ENCODE data around the gene ARHGEF19. TPM values are rescaled to one million over a fixed set of nuclear protein-coding genes. Genes with fewer than 3 reads are reported as not detected.
A peak's percentile ranks its signal among the peaks of the same experiment; 100 is the strongest.

ARHGEF19 gene
- polyA plus RNA-seq, 1 experiment, result 11.6 TPM

DNA sequence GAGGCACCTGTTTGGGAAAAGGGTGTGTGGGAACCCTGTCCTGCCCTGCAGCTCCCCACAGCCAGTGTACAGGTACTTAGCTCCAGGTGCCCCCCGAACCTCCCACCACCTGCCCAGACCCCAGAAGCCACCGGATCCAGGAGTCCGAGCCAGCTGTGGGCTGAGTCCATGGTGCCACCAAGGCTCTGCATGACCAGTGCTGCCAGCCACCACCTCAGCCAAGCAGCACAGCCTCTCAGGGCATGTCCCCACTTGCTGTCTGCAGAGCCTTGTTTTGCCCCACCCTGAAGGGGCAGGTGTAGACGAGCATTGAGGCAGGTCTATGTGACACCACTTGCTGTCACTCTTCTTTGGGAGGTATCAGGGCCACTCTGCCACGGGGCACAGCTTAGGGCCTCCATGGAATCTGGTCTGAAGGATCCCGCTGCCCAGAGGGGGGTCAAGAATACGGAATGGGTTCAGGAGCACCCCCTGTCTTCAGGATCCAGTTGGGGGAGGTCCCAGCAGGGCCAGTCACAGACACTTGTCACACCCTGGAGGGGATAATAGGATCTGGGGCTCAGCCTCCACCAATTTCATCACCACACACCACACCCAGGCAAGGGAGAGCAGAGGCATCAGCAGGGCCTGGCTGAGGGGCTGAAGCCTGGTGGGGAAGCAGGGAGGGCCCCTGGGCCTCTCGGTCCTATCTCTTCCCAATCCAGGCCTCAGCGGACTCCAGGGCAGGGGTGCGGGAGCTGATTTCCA is 27.7 kb downstream of the ARHGEF19 start:
- no peak overlapping the region for H3K4me3 ChIP-seq (ENCODE audit: low read depth, low read length)
- CTCF ChIA-PET, result interaction anchor here (0.6 to 16.8 kb wide), 4 partner anchors 9 to 108 kb away, joined by 3 to 584 read pairs (median 4); partner anchors contain the start of gene FAM131C
- DNase-seq (ENCODE audit: low read depth), result no peak
- POLR2A ChIA-PET, result no interaction called here
- TF ChIP-seq, protein P1, sequence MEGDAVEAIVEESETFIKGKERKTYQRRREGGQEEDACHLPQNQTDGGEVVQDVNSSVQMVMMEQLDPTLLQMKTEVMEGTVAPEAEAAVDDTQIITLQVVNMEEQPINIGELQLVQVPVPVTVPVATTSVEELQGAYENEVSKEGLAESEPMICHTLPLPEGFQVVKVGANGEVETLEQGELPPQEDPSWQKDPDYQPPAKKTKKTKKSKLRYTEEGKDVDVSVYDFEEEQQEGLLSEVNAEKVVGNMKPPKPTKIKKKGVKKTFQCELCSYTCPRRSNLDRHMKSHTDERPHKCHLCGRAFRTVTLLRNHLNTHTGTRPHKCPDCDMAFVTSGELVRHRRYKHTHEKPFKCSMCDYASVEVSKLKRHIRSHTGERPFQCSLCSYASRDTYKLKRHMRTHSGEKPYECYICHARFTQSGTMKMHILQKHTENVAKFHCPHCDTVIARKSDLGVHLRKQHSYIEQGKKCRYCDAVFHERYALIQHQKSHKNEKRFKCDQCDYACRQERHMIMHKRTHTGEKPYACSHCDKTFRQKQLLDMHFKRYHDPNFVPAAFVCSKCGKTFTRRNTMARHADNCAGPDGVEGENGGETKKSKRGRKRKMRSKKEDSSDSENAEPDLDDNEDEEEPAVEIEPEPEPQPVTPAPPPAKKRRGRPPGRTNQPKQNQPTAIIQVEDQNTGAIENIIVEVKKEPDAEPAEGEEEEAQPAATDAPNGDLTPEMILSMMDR (IDR thresholded peaks at IDR 0.05; ENCODE audit: insufficient read depth, low read depth, low read length), result no peak
- no peaks in the 10 kb centered on the region for H3K36me3 ChIP-seq (ENCODE audit: control insufficient read depth, insufficient read depth, low read length)
- H3K27me3 ChIP-seq (ENCODE audit: control insufficient read depth, insufficient read depth, low read length), result no peaks in the 10 kb centered on the region

DNA sequence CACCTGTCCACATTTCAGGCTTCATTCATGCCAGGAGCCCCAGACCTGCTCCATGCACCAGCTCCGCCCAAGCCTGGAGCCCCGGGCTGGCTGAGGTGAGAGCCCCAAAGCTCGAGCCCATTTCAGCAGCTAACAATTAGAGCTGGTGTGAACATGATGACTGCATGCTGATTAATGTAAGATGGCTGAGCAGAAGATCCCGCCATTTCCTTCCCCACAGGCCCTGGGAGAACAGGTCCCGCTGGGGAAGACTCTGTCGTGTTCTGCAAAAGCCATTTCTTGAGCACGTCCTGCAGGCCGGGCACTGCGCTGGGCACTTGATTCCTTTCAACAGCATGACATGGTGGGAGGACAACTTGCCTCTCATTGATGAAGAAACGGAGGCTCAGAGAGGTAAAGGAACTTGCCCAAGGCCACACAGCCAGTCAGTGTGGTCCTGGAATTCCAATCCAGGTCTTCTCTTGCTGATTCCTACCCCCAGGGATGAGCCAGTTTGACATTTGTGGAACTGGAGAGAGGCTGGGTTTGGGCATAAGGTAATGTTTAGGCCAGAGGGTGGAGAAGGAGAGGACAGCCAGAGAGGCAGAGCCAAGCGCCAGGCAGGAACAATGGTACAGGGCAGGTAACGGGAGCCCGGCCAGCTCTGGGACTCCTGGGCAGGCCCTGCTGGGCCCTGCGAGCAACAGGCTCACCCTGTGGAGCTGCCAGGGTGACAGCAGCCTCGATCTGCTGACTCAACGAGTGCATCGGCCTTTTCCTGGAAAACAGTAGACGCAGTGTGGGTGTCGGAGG is 28.5 kb downstream of the ARHGEF19 start:
- TF ChIP-seq, protein P1 (IDR thresholded peaks at IDR 0.05; ENCODE audit: insufficient read depth, low read depth, low read length), result no peak
- ChIA-PET CTCF (interaction anchor here (0.6 to 16.8 kb wide), 4 partner anchors 18 to 107 kb away, joined by 3 to 584 read pairs (median 4); partner anchors contain the start of gene FAM131C), POLR2A (no interaction called here)
- H3K4me3 ChIP-seq (ENCODE audit: low read depth, low read length), result no peak overlapping the region
- no peaks in the 10 kb centered on the region for H3K27me3 ChIP-seq (ENCODE audit: control insufficient read depth, insufficient read depth, low read length)
- no peak for DNase-seq (ENCODE audit: low read depth)
- H3K36me3 ChIP-seq (ENCODE audit: control insufficient read depth, insufficient read depth, low read length), result no peaks in the 10 kb centered on the region

DNA sequence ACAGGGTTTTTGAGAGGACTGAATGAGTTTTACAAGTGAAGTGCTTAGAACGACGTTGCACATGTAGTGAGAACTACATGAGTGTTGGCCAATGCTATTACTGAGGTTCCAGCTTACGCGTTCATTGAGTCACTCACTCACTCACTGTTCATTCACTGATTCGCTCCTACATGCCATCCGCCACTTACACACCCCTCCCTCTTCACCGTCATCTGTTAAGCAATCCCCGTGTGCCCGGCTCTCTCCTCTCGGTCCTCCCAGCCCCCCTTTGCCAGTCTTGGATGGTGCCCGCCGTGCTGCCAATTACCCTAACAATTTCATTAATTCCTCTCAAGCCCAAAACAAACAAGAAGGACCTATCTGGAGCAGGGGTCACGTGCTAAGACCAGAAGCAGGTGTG is 29.3 kb downstream of the ARHGEF19 start:
- ChIA-PET CTCF (interaction anchor here (1.1 to 16.8 kb wide), 3 partner anchors 35 to 106 kb away, joined by 4 to 584 read pairs (median 4); partner anchors contain the start of gene FAM131C), POLR2A (no interaction called here)
- no peaks in the 10 kb centered on the region for H3K27me3 ChIP-seq (ENCODE audit: control insufficient read depth, insufficient read depth, low read length)
- H3K4me3 ChIP-seq (ENCODE audit: low read depth, low read length), result no peak overlapping the region
- DNase-seq (ENCODE audit: low read depth), result no peak
- TF ChIP-seq, protein P1 (IDR thresholded peaks at IDR 0.05; ENCODE audit: insufficient read depth, low read depth, low read length), result no peak
- H3K36me3 ChIP-seq (ENCODE audit: control insufficient read depth, insufficient read depth, low read length), result no peaks in the 10 kb centered on the region

DNA sequence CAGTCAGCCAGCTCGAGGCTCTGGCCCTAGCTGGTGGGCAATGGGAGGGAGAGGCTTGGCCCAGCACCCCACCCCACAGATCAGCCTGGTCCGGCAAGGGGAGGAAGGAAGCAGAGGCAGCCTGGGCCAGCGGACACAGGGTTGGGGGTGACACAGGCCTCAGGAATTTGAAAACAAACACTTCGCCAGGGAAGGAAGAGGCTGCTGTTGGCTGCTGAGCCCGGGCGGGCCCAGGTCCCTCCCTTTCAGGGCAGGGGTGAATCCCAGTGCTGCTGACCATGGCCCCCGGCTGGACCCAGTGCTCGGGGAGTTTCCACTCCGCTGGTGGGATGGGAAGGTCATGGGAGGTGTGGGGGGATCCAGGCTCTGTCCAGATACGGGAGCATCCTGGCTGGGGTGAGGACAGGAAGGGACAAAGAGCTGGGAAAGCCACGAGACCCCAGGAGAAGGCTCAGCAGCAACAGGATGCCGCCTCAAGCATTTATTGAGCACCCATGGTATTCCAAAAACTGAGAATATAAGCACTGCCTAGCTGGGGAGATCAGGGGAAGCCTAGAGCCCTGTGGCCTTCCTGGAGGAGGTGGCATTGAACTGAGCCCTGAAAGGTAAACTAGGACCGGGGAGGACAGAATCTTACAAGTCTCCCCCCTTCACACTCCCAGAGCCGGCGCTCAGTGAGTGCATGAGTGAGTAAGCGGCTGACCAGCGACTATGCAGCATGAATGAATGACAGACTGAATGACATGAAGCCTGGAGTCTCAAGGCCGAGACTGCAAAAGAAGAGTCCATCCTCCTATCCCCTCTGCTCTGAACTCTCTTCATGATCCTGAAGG is 30.3 kb downstream of the ARHGEF19 start:
- no peak overlapping the region for H3K4me3 ChIP-seq (ENCODE audit: low read depth, low read length)
- ChIA-PET POLR2A (interaction anchor here (0.6 kb wide), 1 partner anchor 27 kb away, joined by 13 read pairs; no protein-coding TSS in a partner anchor), CTCF (interaction anchor here (0.8 to 16.8 kb wide), 6 partner anchors 18 to 182 kb away, joined by 3 to 584 read pairs (median 3); partner anchors contain the start of genes EPHA2 and FAM131C)
- no peaks in the 10 kb centered on the region for H3K27me3 ChIP-seq (ENCODE audit: control insufficient read depth, insufficient read depth, low read length)
- DNase-seq (ENCODE audit: low read depth), result peak; percentile 65
- H3K36me3 ChIP-seq (ENCODE audit: control insufficient read depth, insufficient read depth, low read length), result no peaks in the 10 kb centered on the region
- TF ChIP-seq, protein P1 (IDR thresholded peaks at IDR 0.05; ENCODE audit: insufficient read depth, low read depth, low read length), result no peak

Data from BJ (cell line).